Mesendoderm (in vitro differentiated cells): ENCODE measurements around the gene DMD.

Source experiments
- DNase-seq: peaks from one replicate; pipeline ENCODE4 v3.0.0; 2013
- H2AK5ac ChIP-seq: 2 replicates; pipeline ENCODE4 v1.6.1; 2013; ENCODE audit warnings: low read length, inconsistent platforms
- H2BK120ac ChIP-seq: 2 replicates; pipeline ENCODE4 v1.6.1; 2013; ENCODE audit warnings: low read depth, mild to moderate bottlenecking, low read length, moderate library complexity, mixed read lengths
- H2BK15ac ChIP-seq: replicated peaks from 2 replicates; pipeline ENCODE4 v1.6.1; 2013; ENCODE audit warnings: low read depth, mild to moderate bottlenecking, moderate library complexity
- H2BK5ac ChIP-seq: 2 replicates; pipeline ENCODE4 v1.6.1; 2013; ENCODE audit warnings: low read length, inconsistent platforms
- H3K18ac ChIP-seq: 2 replicates; pipeline ENCODE4 v1.6.1; 2013; ENCODE audit warnings: mild to moderate bottlenecking, low read length, mixed read lengths
- H3K23ac ChIP-seq: one replicate; pipeline ENCODE4 v1.6.1; 2013; ENCODE audit warnings: low read length
- H3K27ac ChIP-seq: 2 replicates; pipeline ENCODE4 v1.5.1; 2013; ENCODE audit warnings: low read depth, mild to moderate bottlenecking, inconsistent platforms, low read length, moderate library complexity
- H3K27me3 ChIP-seq: 2 replicates; pipeline ENCODE4 v1.6.1; 2013; ENCODE audit warnings: low read length, control low read depth, mild to moderate bottlenecking, inconsistent platforms; ENCODE audit not compliant: insufficient read depth, poor library complexity
- H3K36me3 ChIP-seq: 2 replicates; pipeline ENCODE4 v1.6.1; 2013; ENCODE audit warnings: low read length, inconsistent platforms; ENCODE audit not compliant: control insufficient read depth, insufficient read depth
- H3K4ac ChIP-seq: one replicate; pipeline ENCODE4 v1.6.1; 2013; ENCODE audit warnings: low read depth, mild to moderate bottlenecking, low read length, moderate library complexity
- H3K4me1 ChIP-seq: 2 replicates; pipeline ENCODE4 v1.6.1; 2013; ENCODE audit warnings: low read depth, low read length, inconsistent platforms; ENCODE audit not compliant: control insufficient read depth
- H3K4me2 ChIP-seq: 2 replicates; pipeline ENCODE4 v1.6.1; 2013; ENCODE audit warnings: low read length
- H3K4me3 ChIP-seq: 2 replicates; pipeline ENCODE4 v1.5.1; 2013; ENCODE audit warnings: mild to moderate bottlenecking, low read length
- H3K56ac ChIP-seq: one replicate; pipeline ENCODE4 v1.6.1; 2013; ENCODE audit warnings: low read length
- H3K79me1 ChIP-seq: 2 replicates; pipeline ENCODE4 v1.6.1; 2013; ENCODE audit warnings: low read length, inconsistent platforms
- H3K79me2 ChIP-seq: 2 replicates; pipeline ENCODE4 v1.6.1; 2013; ENCODE audit warnings: mild to moderate bottlenecking, low read length; ENCODE audit not compliant: control insufficient read depth, insufficient read depth
- H3K9ac ChIP-seq: 2 replicates; pipeline ENCODE4 v1.6.1; 2013; ENCODE audit warnings: low read length, inconsistent platforms
- H4K5ac ChIP-seq: one replicate; pipeline ENCODE4 v1.6.1; 2013; ENCODE audit warnings: low read length
- H4K8ac ChIP-seq: one replicate; pipeline ENCODE4 v1.6.1; 2013; ENCODE audit warnings: low read depth, mild to moderate bottlenecking, control low read depth, low read length, moderate library complexity
- WGBS: extraction: QIAGEN DNeasy Blood & Tissue Kit; methylation state at CpG from one replicate; pipeline ENCODE4 v1.1.7; 2013; ENCODE audit warnings: low lambda C conversion rate, missing lambda C conversion rate; ENCODE audit not compliant: insufficient coverage; ENCODE audit errors: extremely low coverage; 5-methylcytosine and 5-hydroxymethylcytosine counted together

DMD gene

DNA sequence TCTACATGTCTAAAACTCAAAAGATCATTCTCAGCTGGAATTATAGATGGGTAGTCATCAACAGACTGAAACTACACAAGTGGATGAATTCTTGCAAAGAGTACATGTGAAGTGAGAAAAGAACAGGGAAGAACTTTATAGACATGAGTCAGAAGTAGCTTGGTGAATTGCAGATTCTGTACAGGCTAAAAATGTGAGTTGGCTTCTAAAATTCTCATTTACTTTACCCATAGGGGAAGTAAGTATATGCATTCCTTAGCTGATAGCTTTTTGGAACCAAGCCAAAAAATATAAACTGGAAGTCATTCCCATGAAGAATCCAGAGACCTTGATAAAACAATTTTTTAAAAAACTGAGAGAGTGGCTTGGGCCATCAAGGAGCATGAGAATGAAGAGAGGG lies 1555.3 kb downstream of the DMD start:
- Histone ChIP-seq H2BK5ac (no peak overlapping the region), H3K4me1 (no peaks in the 10 kb centered on the region), H2BK15ac (no peak overlapping the region), H3K4me3 (no peak overlapping the region), H3K79me2 (no peaks in the 10 kb centered on the region), H2BK120ac (no peak overlapping the region), H3K9ac (no peak overlapping the region), H3K27ac (no peak overlapping the region), H3K36me3 (no peaks in the 10 kb centered on the region), H4K8ac (no peak overlapping the region), H3K4ac (no peak overlapping the region), H3K56ac (no peak overlapping the region), H3K4me2 (no peak overlapping the region), H2AK5ac (no peak overlapping the region), H3K27me3 (no peaks in the 10 kb centered on the region), H3K18ac (no peak overlapping the region), H3K23ac (no peak overlapping the region), H3K79me1 (no peaks in the 10 kb centered on the region), H4K5ac (no peak overlapping the region)
- no peak for DNase-seq

- Histone ChIP-seq H3K79me2 (no peaks in the 10 kb centered on the region), H2BK120ac (no peak overlapping the region), H3K27me3 (no peaks in the 10 kb centered on the region), H4K8ac (no peak overlapping the region), H3K79me1 (no peaks in the 10 kb centered on the region), H2BK5ac (no peak overlapping the region), H3K4ac (no peak overlapping the region), H2BK15ac (no peak overlapping the region), H3K4me3 (no peak overlapping the region), H2AK5ac (no peak overlapping the region), H4K5ac (no peak overlapping the region), H3K18ac (no peak overlapping the region), H3K23ac (no peak overlapping the region), H3K27ac (no peak overlapping the region), H3K36me3 (no peaks in the 10 kb centered on the region), H3K4me1 (no peaks in the 10 kb centered on the region), H3K9ac (no peak overlapping the region), H3K56ac (no peak overlapping the region), H3K4me2 (no peak overlapping the region)
- no peak for DNase-seq
Observed at GRCh38 chrX:31653422-31653821, 1557.9 kb downstream of the DMD start.

GRCh38 chrX:31652650-31653049 lies 1558.7 kb downstream of the DMD start:
- Histone ChIP-seq H3K23ac (no peak overlapping the region), H3K79me1 (no peaks in the 10 kb centered on the region), H3K4me3 (no peak overlapping the region), H2BK15ac (no peak overlapping the region), H3K4ac (no peak overlapping the region), H3K56ac (no peak overlapping the region), H3K9ac (no peak overlapping the region), H3K79me2 (no peaks in the 10 kb centered on the region), H2BK5ac (no peak overlapping the region), H3K27ac (no peak overlapping the region), H4K5ac (no peak overlapping the region), H3K36me3 (no peaks in the 10 kb centered on the region), H2AK5ac (no peak overlapping the region), H3K18ac (no peak overlapping the region), H3K4me2 (no peak overlapping the region), H2BK120ac (no peak overlapping the region), H3K4me1 (no peaks in the 10 kb centered on the region), H4K8ac (no peak overlapping the region), H3K27me3 (no peaks in the 10 kb centered on the region)
- no peak for DNase-seq
- no CpG with 5 or more reads among the region's 1 CpG for WGBS

GRCh38 chrX:31649201-31649600 lies 1562.1 kb downstream of the DMD start:
- no peak overlapping the region for H2AK5ac ChIP-seq
- no peaks in the 10 kb centered on the region for H3K79me2 ChIP-seq
- H3K4me1 ChIP-seq = no peaks in the 10 kb centered on the region
- no peaks in the 10 kb centered on the region for H3K36me3 ChIP-seq
- no peak overlapping the region for H3K4ac ChIP-seq
- H4K5ac ChIP-seq = no peak overlapping the region
- H3K9ac ChIP-seq = no peak overlapping the region
- H2BK5ac ChIP-seq = no peak overlapping the region
- no peaks in the 10 kb centered on the region for H3K79me1 ChIP-seq
- WGBS = no CpG with 5 or more reads among the region's 3 CpGs
- no peak overlapping the region for H3K27ac ChIP-seq
- no peak overlapping the region for H3K18ac ChIP-seq
- no peak overlapping the region for H3K56ac ChIP-seq
- H4K8ac ChIP-seq = no peak overlapping the region
- H2BK120ac ChIP-seq = no peak overlapping the region
- no peak overlapping the region for H3K4me2 ChIP-seq
- H3K23ac ChIP-seq = no peak overlapping the region
- H3K4me3 ChIP-seq = no peak overlapping the region
- H3K27me3 ChIP-seq = no peaks in the 10 kb centered on the region
- H2BK15ac ChIP-seq = no peak overlapping the region
- DNase-seq = no peak

DNA sequence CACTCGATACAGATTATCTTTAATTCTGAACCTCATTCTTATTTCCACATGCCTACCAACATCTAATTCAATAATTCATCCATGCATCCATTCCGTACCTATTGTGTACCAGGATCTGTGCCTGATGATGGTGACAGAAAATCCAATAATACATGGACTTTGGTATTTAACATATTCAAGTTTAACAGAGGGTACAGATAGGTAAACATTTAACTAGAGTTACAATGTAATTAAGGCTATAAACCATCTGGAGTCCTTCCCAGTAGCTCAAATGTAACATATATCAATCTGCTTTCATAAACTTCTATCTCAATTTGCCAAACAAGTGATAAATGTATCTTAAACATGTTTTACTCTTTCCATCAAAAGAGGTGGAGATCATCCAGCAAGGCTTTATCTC lies 1578.0 kb downstream of the DMD start:
- no peak overlapping the region for H4K8ac ChIP-seq
- no peak overlapping the region for H3K56ac ChIP-seq
- no peaks in the 10 kb centered on the region for H3K79me2 ChIP-seq
- H3K4me3 ChIP-seq = no peak overlapping the region
- whole genome bisulfite sequencing = no CpG with 5 or more reads among the region's 2 CpGs
- H2BK15ac ChIP-seq = no peak overlapping the region
- H3K27me3 ChIP-seq = no peaks in the 10 kb centered on the region
- H3K79me1 ChIP-seq = no peaks in the 10 kb centered on the region
- no peaks in the 10 kb centered on the region for H3K36me3 ChIP-seq
- H3K4me2 ChIP-seq = no peak overlapping the region
- no peak overlapping the region for H3K18ac ChIP-seq
- H4K5ac ChIP-seq = no peak overlapping the region
- H3K23ac ChIP-seq = no peak overlapping the region
- H2BK5ac ChIP-seq = no peak overlapping the region
- no peaks in the 10 kb centered on the region for H3K4me1 ChIP-seq
- H3K4ac ChIP-seq = no peak overlapping the region
- DNase-seq = no peak
- no peak overlapping the region for H3K27ac ChIP-seq
- no peak overlapping the region for H2BK120ac ChIP-seq
- H2AK5ac ChIP-seq = no peak overlapping the region
- H3K9ac ChIP-seq = no peak overlapping the region

DNA sequence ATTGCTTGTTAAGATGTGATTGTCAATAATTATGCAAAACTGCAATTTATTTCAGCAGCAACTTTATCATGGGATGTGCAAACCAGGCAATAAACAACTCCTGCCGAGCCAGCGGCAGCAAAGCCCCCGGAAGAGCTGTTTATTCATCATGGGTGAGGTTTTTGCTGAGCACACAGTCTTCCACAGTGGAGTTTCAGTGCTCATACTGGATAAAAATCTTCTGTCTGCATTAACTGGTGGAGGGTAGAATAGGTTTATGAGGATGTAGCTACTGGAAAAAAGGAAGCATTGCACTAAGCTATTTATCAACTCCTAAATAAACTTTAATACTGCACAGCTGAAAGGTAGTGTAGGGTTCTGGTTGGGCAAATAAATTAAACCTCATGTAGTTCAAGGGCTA lies 1582.2 kb downstream of the DMD start:
- no peaks in the 10 kb centered on the region for H3K4me1 ChIP-seq
- no peak overlapping the region for H2BK5ac ChIP-seq
- no peak overlapping the region for H2BK15ac ChIP-seq
- no peaks in the 10 kb centered on the region for H3K79me2 ChIP-seq
- H3K18ac ChIP-seq = no peak overlapping the region
- H4K8ac ChIP-seq = no peak overlapping the region
- no peak overlapping the region for H3K4me3 ChIP-seq
- WGBS = no CpG with 5 or more reads among the region's 3 CpGs
- H3K36me3 ChIP-seq = no peaks in the 10 kb centered on the region
- H3K9ac ChIP-seq = no peak overlapping the region
- H4K5ac ChIP-seq = no peak overlapping the region
- no peak overlapping the region for H2AK5ac ChIP-seq
- no peaks in the 10 kb centered on the region for H3K79me1 ChIP-seq
- DNase-seq = no peak
- H3K4me2 ChIP-seq = no peak overlapping the region
- H2BK120ac ChIP-seq = no peak overlapping the region
- no peak overlapping the region for H3K56ac ChIP-seq
- no peak overlapping the region for H3K23ac ChIP-seq
- H3K27ac ChIP-seq = no peak overlapping the region
- no peaks in the 10 kb centered on the region for H3K27me3 ChIP-seq
- no peak overlapping the region for H3K4ac ChIP-seq
